Neural progenitor cell (in vitro differentiated cells): ENCODE data around the gene TSSK3.

Source experiments
- CTCF ChIP-seq: fragments of 200-600 bp; sonication (generic); IDR thresholded peaks from 2 replicates; pipeline ENCODE4 v1.5.1; 2017; ENCODE audit warnings: antibody characterized with exemption, mild to moderate bottlenecking
- EZH2phosphoT487 ChIP-seq: fragments of 200-600 bp; sonication (generic); IDR thresholded peaks from 2 replicates; pipeline ENCODE4 v1.6.1; 2017; ENCODE audit warnings: antibody characterized with exemption

DNA sequence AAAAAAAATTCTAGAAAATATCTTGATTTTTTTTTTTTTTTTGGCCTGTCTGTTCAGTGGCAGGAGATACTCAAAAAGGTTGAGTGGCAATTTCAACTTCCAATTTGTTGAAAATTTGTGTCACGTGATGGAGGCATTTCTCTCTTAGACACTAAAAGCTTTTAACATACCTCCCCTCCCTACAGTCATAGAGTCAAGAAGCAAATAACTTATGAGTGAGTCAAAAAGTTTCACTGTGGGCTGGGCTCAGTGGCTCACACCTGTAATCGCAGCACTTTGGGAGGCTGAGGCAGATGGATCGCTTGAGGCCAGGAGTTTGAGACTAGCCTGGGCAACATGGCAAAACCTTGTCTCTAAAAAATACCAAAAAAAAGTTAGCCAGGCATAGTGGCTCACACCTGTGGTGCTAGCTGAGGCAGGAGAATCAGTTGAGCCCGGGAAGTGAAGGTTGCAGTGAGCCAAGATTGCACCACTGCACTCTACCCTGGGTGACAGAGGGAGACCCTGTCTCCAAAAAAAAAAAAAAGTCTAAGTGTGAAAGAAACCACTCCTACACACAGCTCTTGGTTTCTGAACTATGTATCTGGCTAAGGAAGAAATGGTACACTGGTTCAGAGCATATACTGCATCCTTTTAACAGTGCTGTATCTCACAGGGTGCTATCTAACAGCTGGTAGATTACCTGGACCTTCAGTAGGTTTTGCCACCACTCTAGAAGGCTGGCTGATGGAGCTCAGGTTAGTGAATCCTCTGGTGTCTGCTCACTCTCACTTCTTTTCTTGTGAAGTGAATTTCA lies 43.5 kb downstream of the TSSK3 start:
- TF ChIP-seq CTCF, result no peak
- no peak for TF ChIP-seq EZH2phosphoT487
